Heart left ventricle (tissue), 16 donors: ENCODE data around the gene PLP2. TPM values are rescaled to one million over a fixed set of nuclear protein-coding genes. Genes with fewer than 3 reads are reported as not detected.
"Not testable (repeated sequence)": the region's sequence is repeated elsewhere in the genome, so short reads cannot be mapped to it uniquely, and the experiment has no call there.

Experiments used
- ATAC-seq, 4 donors: fragments of 200-7000 bp; cut with Tn5 transposase; one replicate each; pipeline ENCODE4 v1.9.1; 2020 to 2022; ENCODE audit warnings: moderate library complexity in 4 of 4, mild to moderate bottlenecking in 3 of 4, moderate number of reproducible peaks in 1 of 4
- DNase-seq, 5 donors: peaks; one replicate each; pipeline ENCODE4 v3.0.0-alpha.2; 2020
- H3K27ac ChIP-seq, 12 donors: fragments of 200-600 bp; sonication (generic) in 4 of 12; one replicate each; pipeline versions ENCODE4 v1.5.0 to v1.8.0; 2016 to 2022; ENCODE audit warnings: mild to moderate bottlenecking in 2 of 12
- H3K27me3 ChIP-seq, 9 donors: fragments of 200-600 bp; sonication (generic) in 2 of 9; one replicate each; pipeline versions ENCODE4 v1.5.1 to v1.8.0; 2016 to 2022; ENCODE audit warnings: mild to moderate bottlenecking in 3 of 9
- H3K36me3 ChIP-seq, 9 donors: fragments of 200-600 bp; sonication (generic) in 2 of 9; one replicate each; pipeline versions ENCODE4 v1.5.0 to v1.8.0; 2018 to 2022; ENCODE audit warnings: mild to moderate bottlenecking in 2 of 9
- H3K4me1 ChIP-seq, 12 donors: fragments of 200-600 bp; sonication (generic) in 4 of 12; one replicate each; pipeline versions ENCODE4 v1.5.0 to v1.8.0; 2016 to 2022; ENCODE audit warnings: mild to moderate bottlenecking in 3 of 12
- H3K4me3 ChIP-seq, 12 donors: fragments of 200-600 bp; sonication (generic) in 4 of 12; one replicate each; pipeline versions ENCODE4 v1.5.0 to v1.8.0; 2017 to 2022; ENCODE audit warnings: mild to moderate bottlenecking in 9 of 12, moderate library complexity in 4 of 12
- H3K9me3 ChIP-seq, 12 donors: fragments of 200-600 bp; sonication (generic) in 4 of 12; one replicate each; pipeline versions ENCODE4 v1.5.0 to v1.8.0; 2016 to 2022; ENCODE audit warnings: mild to moderate bottlenecking in 1 of 12
- POLR2A ChIP-seq, 2 donors: fragments of 450-650 bp; IDR thresholded peaks; one replicate each; pipeline ENCODE4 v1.6.1; 2017; ENCODE audit warnings: antibody characterized with exemption in 2 of 2, mild to moderate bottlenecking in 2 of 2, moderate library complexity in 2 of 2
- WGBS, 4 donors: extraction: QIAGEN DNeasy Blood & Tissue Kit in 2 of 4; methylation state at CpG; one replicate each; pipeline versions ENCODE4 v1.1.5 to v1.1.7; 2013 to 2018; 5-methylcytosine and 5-hydroxymethylcytosine counted together
- intact Hi-C, 10 donors: fragments of 100-400 bp; cut with DNase I; formaldehyde crosslinking; loops; one replicate each; pipeline versions ENCODE4 v1.11.1 to v1.14.2; 2022
- polyA plus RNA-seq, 2 donors: library from polyadenylated mRNA; stranded (reverse); fragments of 200-250 nt; gene quantifications; one replicate each; pipeline ENCODE4 v1.2.3, GENCODE V29; 2013
- total RNA-seq, 9 donors: library from RNA; depleted of rRNA in 2 of 9; stranded (reverse); fragments of >200 nt in 2 of 9; fragmentation: NEBNext Ultra II Directional in 3 of 9; extraction: Animal tissue kit (Norgen Biotek cat#: 25700) in 3 of 9; gene quantifications; one replicate each; pipeline versions ENCODE4 v1.1.0 to v1.2.4, GENCODE V29; 2016 to 2023
- TF ChIP-seq, protein P1 (sequence below), 12 donors: fragments of 200-600 bp; sonication (generic) in 4 of 12; IDR thresholded peaks; one replicate each; pipeline versions ENCODE4 v1.5.0 to v1.8.0; 2018 to 2022; ENCODE audit warnings: antibody characterized with exemption in 12 of 12, mild to moderate bottlenecking in 5 of 12
- donor health status: ischemic (EF 13 %, LVEDD 7.1; RV severe dilation, severe dysfunction).
- donor health status: healthy with polysubstance abuse.
- donor health status: DM: no; HTN: yes; CAD: no.
- donor health status: DM: no; HTN: no; CAD: no.
- donor health status: ischemic (EF 25% LVEDD 6.9; RV normal size, moderate dysfunction).
- donor health status: ischemic (EF 25% LVEDD 5.7; RV mildly dilated, moderate dysfunction).
- donor health status: healthy.
- donor health status: DM: yes; HTN: yes; CAD: no.
- donor health status: ischemic (EF 35%, LVEDD 5.7; RV mildly dilated, moderate dysfunction).
- donor health status: nonischemic (EF 11% LVEDD 7.7; RV severe dilation, severe dysfunction).
- donor health status: DM: yes; HTN: yes; CAD: no.
- donor health status: PGD.
- donor health status: ischemic (EF 29% LVEDD 5.4; RV normal size, mild dysfunction).
- donor health status: nonischemic (EF 23%, LVEDD 6.1; RV moderate dilation, normal function).

Gene PLP2
- total and polyA plus RNA-seq, 11 donors: 22.4 to 373 (median 63.0) TPM

DNA sequence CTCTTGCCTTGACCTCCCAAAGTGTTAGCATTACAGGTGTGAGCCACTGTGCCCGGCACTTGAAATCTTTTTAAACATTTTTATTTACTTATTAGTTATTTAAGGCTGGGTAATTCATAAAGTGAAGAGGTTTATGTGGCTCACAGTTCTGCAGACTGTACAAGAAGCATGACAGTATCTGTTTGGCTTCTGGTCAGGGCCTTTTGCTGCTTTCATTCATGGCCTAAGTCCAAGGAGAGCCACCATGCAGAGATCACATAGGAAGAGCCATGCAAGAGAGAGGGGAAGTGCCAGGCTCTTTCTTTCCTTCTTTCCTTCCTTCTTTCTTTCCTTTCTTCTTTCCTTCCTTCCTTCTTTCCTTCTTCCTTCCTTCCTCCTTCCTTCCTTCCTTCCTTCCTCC lies 37.9 kb upstream of the PLP2 start:
- no peaks in the 10 kb centered on the region for H3K36me3 ChIP-seq
- H3K4me1 ChIP-seq: peaks cover 0 to 5% (median 0%) of the 10 kb centered on the region in 12 donors
- ATAC-seq: peak in 1 of 4 donors; percentile 45
- no peaks in the 10 kb centered on the region for H3K27me3 ChIP-seq
- H3K4me3 ChIP-seq: no peak overlapping the region
- no peak for DNase-seq
- no peak overlapping the region for H3K27ac ChIP-seq
- peaks cover 0 to 4% (median 0%) of the 10 kb centered on the region in 12 donors for H3K9me3 ChIP-seq
- WGBS, 4 donors: 80 to 88% (median 84%) methylated on average over 1 of the region's 1 CpG
- intact Hi-C loops: no loop called here
- TF ChIP-seq POLR2A (IDR thresholded peaks at IDR 0.05): no peak
- TF ChIP-seq, protein P1, sequence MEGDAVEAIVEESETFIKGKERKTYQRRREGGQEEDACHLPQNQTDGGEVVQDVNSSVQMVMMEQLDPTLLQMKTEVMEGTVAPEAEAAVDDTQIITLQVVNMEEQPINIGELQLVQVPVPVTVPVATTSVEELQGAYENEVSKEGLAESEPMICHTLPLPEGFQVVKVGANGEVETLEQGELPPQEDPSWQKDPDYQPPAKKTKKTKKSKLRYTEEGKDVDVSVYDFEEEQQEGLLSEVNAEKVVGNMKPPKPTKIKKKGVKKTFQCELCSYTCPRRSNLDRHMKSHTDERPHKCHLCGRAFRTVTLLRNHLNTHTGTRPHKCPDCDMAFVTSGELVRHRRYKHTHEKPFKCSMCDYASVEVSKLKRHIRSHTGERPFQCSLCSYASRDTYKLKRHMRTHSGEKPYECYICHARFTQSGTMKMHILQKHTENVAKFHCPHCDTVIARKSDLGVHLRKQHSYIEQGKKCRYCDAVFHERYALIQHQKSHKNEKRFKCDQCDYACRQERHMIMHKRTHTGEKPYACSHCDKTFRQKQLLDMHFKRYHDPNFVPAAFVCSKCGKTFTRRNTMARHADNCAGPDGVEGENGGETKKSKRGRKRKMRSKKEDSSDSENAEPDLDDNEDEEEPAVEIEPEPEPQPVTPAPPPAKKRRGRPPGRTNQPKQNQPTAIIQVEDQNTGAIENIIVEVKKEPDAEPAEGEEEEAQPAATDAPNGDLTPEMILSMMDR (IDR thresholded peaks at IDR 0.05): no peak

DNA sequence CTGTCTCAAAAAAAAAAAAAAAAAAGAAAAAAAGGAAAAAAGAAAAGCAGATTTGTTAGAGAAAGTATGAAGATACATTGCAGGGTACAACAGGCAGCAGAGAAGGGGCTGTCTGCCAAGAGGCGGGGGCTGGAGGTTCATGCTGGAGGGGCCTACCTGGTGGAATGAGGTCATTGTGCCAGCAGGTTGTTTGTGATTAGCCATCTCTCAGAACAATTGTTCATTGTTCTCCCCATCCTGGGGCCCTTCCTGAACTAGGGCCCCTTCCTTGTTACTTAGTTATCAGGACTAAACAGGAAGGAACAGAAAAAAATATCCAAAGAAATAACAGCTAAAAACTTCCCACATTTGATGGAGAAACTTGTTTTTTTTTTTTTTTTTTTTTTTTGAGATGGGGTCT lies 34.2 kb upstream of the PLP2 start:
- DNase-seq (peak in 3 of 5 donors; percentile 39 to 48 (median 40)), ATAC-seq (peak in 3 of 4 donors; percentile 33 to 88 (median 51))
- intact Hi-C loops: no loop called here
- TF ChIP-seq POLR2A (IDR thresholded peaks at IDR 0.05): no peak
- TF ChIP-seq, protein P1 (IDR thresholded peaks at IDR 0.05): no peak
- Histone ChIP-seq H3K9me3 (peaks cover 0 to 30% (median 0%) of the 10 kb centered on the region in 12 donors), H3K36me3 (peaks cover 0 to 8% (median 0%) of the 10 kb centered on the region in 9 donors), H3K4me3 (no peak overlapping the region), H3K4me1 (peaks cover 0 to 5% (median 0%) of the 10 kb centered on the region in 12 donors), H3K27ac (peak overlapping the region in 5 of 12 donors; percentile 33 to 59 (median 38)), H3K27me3 (no peaks in the 10 kb centered on the region)
- 63 to 81% (median 74%) methylated on average over 1 of the region's 1 CpG for WGBS, 4 donors

DNA sequence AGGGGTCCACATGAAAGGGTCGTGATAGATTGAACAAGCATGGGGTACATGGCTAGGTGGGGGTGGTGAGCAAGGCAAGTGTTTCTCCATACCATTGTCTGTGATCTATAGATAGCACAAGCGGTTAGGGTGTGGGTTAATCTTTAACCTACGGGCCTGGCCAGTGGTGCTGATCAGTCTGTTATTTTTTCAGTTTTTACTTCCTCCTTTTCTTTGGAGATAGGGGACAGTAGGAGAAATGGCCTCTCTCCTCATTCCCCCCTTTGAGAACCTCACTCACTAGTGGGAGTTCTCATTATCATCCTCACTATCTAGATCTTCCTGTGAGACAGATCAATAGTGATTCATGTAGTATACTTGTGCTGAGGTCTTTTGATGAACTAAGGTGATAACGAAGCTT lies 32.0 kb upstream of the PLP2 start:
- Histone ChIP-seq H3K36me3 (peaks cover 0 to 8% (median 0%) of the 10 kb centered on the region in 9 donors), H3K4me1 (no peaks in the 10 kb centered on the region), H3K9me3 (peaks cover 0 to 30% (median 0%) of the 10 kb centered on the region in 12 donors), H3K4me3 (no peak overlapping the region), H3K27me3 (no peaks in the 10 kb centered on the region), H3K27ac (no peak overlapping the region)
- intact Hi-C loops: loop anchor here in 1 of 10 donors (10.0 kb wide), 1 partner anchor 615 kb away; no protein-coding TSS in a partner anchor
- 75 to 89% (median 86%) methylated on average over 4 of the region's 4 CpGs for WGBS, 4 donors
- ATAC-seq: no peak
- DNase-seq: no peak
- no peak for TF ChIP-seq POLR2A (IDR thresholded peaks at IDR 0.05)
- TF ChIP-seq, protein P1 (IDR thresholded peaks at IDR 0.05): no peak

DNA sequence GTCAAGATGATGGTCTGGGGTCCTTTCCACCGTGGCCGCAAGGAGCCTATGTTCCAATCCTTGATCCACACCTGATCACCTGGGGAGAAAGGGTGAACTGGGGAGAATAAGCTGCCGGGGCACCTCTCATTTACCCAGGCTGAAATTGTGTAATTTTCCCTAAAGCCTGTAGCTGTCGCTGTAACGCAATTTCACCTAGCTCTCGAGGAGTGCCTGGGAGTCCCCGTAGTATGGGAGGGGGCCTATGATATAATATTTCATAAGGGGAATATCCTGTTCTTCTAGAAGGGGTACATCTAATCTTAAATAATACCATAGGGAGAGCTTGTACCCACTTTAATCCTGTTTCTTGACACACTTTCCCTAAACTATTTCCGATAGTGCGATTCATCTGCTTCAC lies 29.4 kb upstream of the PLP2 start:
- ATAC-seq, H3K27ac ChIP-seq, H3K27me3 ChIP-seq, H3K36me3 ChIP-seq, H3K4me3 ChIP-seq, DNase-seq, H3K4me1 ChIP-seq: not testable (repeated sequence)
- TF ChIP-seq, protein P1 (IDR thresholded peaks at IDR 0.05): peak; percentile 21 to 53 (median 34)
- WGBS, 4 donors: 37 to 56% (median 47%) methylated on average over 9 of the region's 9 CpGs
- H3K9me3 ChIP-seq: peaks cover 0 to 30% (median 0%) of the 10 kb centered on the region in 12 donors
- intact Hi-C loops: loop anchor here in 1 of 10 donors (10.0 kb wide), 1 partner anchor 613 kb away; no protein-coding TSS in a partner anchor

DNA sequence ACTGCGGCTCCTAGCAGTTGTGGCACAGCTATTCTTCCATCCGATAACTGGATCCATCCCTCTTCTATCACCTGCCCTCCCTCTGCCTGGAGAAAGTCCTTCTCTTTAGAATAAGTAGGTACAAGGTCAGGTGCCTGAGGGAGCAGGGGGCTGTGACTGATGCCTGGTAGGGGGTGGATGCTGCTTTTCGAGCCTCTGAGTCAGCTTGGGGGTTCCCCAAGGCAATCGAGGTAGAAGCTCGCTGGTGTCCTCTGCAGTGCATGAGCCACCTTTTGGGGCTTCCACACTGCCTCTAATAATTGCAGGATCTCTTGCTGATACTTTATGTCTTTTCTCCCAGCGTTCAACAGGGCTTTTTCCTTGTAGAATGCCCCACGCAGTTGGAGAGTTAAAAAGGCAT lies 28.5 kb upstream of the PLP2 start:
- H3K36me3 ChIP-seq, H3K27me3 ChIP-seq, H3K27ac ChIP-seq, DNase-seq, H3K4me3 ChIP-seq, ATAC-seq, H3K4me1 ChIP-seq: not testable (repeated sequence)
- 81 to 89% (median 86%) methylated on average over 7 of the region's 7 CpGs for WGBS, 4 donors
- intact Hi-C loops: loop anchor here in 1 of 10 donors (10.0 kb wide), 1 partner anchor 612 kb away; no protein-coding TSS in a partner anchor
- peaks cover 0 to 30% (median 0%) of the 10 kb centered on the region in 12 donors for H3K9me3 ChIP-seq
